Breast epithelium (tissue), 4 donors: ENCODE measurements around the gene ATP6V0E2. TPM values are rescaled to one million over a fixed set of nuclear protein-coding genes. Genes with fewer than 3 reads are reported as not detected.
"Not testable (repeated sequence)": the region's sequence is repeated elsewhere in the genome, so short reads cannot be mapped to it uniquely, and the experiment has no call there.

Source experiments
- DNase-seq, 2 donors: peaks; one replicate each; pipeline ENCODE4 v3.0.0-alpha.2; 2019; ENCODE audit warnings: low spot score in 2 of 2
- H3K27ac ChIP-seq, 2 donors: fragments of 200-600 bp; sonication (generic) in 1 of 2; one replicate each; pipeline ENCODE4 v1.5.1; 2016 to 2019; ENCODE audit warnings: mild to moderate bottlenecking in 1 of 2
- H3K27me3 ChIP-seq, 2 donors: fragments of 200-600 bp; sonication (generic) in 1 of 2; one replicate each; pipeline versions ENCODE4 v1.5.1 to v1.6.0; 2017 to 2019; ENCODE audit warnings: control low read depth in 1 of 2, mild to moderate bottlenecking in 1 of 2
- H3K36me3 ChIP-seq: fragments of 200-600 bp; one replicate; pipeline ENCODE4 v1.5.1; 2019
- H3K4me1 ChIP-seq, 2 donors: fragments of 200-600 bp; sonication (generic); one replicate each; pipeline ENCODE4 v1.5.1; 2016 to 2019; ENCODE audit warnings: control low read depth in 1 of 2
- H3K4me3 ChIP-seq, 3 donors: fragments of 200-600 bp; sonication (generic); 1 replicate in 2 of 3; 2 replicates in 1 of 3; pipeline ENCODE4 v1.5.1; 2016 to 2019; ENCODE audit warnings: mild to moderate bottlenecking in 3 of 3, moderate library complexity in 2 of 3
- H3K9me3 ChIP-seq, 2 donors: fragments of 200-600 bp; sonication (generic) in 1 of 2; one replicate each; pipeline ENCODE4 v1.5.1; 2016 to 2019; ENCODE audit warnings: control low read depth in 1 of 2
- intact Hi-C: fragments of 100-400 bp; cut with DNase I; formaldehyde crosslinking; loops from one replicate; pipeline ENCODE4 v1.15.1; 2023; ENCODE audit warnings: low total_unique reads
- total RNA-seq, 3 donors: library from RNA; depleted of rRNA; stranded (reverse); fragments of >200 nt; gene quantifications; one replicate each; pipeline ENCODE4 v1.1.0, GENCODE V29; 2016

Gene ATP6V0E2
- total RNA-seq, 3 donors from 2014 or later = 18.4 to 29.2 (median 23.1) TPM

DNA sequence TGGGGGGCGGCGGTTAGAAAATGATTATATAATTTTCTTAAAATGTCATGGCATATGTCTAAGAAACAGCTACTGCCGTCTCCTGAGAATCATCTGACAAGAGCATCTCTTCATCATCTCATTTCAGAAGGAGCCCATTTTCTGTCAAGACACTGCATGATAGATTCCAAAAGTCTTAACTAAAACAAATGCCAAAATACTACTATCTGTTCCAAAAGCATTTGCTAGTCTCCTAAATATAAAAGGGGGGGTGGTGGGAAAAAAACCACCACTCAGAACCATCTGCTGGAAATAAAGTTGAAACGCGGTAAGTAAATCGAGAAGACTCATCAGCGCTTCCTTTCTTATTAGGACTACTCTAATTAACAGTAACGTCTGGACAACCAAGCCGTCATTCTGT lies 36.5 kb downstream of the ATP6V0E2 start:
- intact Hi-C loops, H3K4me1 ChIP-seq, H3K36me3 ChIP-seq, H3K27ac ChIP-seq, H3K27me3 ChIP-seq, H3K9me3 ChIP-seq, DNase-seq, H3K4me3 ChIP-seq: not testable (repeated sequence)

DNA sequence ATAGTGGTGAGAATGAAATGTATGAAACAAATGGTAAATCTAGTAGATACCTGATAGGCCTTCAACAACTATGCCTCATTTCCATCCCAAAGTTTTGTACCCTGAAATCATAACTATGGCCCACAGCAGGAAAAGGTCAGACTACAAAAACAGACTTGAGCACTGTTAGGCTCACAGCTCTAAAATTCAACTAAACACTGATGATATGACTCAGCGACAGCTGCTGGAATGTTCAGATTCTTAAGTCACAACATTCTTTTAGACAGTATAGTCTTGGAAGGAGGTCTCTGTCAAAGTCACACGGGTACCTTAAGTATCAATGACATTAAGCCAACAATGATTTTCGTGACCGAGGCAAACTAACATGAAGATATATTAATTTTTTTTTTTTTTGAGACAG lies 38.4 kb downstream of the ATP6V0E2 start:
- H3K27ac ChIP-seq, intact Hi-C loops, DNase-seq, H3K27me3 ChIP-seq, H3K36me3 ChIP-seq, H3K4me1 ChIP-seq, H3K4me3 ChIP-seq, H3K9me3 ChIP-seq: not testable (repeated sequence)

DNA sequence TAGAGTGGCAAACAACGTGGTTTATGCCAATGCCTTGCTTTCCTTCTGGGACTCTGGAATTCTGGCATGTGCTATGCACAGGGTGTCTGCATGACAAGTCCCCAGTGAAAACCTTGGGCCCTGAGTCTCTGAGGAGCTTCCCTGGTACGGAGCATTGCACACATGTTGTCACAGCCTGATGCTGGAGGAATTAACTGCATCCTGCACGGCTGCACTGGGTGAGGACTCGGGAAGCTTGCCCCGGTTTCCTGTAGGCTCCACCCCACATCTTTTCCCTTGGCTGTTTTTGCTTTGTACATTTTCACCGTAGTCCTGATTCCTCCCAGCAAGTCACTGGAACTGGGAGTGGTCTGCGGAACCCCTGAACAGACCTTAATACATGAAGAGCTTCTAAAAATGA lies 52.6 kb downstream of the ATP6V0E2 start:
- H3K4me1 ChIP-seq, intact Hi-C loops, H3K9me3 ChIP-seq, DNase-seq, H3K27ac ChIP-seq, H3K27me3 ChIP-seq, H3K4me3 ChIP-seq, H3K36me3 ChIP-seq: not testable (repeated sequence)

Other genes starting within 250 kb of the ATP6V0E2 start
- gene ZNF467, start 100.4 kb upstream of the ATP6V0E2 start, total RNA-seq = 1 to 10 TPM; 5.0 to 6.3 (median 5.9) TPM
- 10 to 100 TPM; 21.4 to 27.8 (median 27.2) TPM for gene ZNF862, start 35.6 kb upstream of the ATP6V0E2 start, total RNA-seq